ENCODE data around the gene NCEH1. TPM values are rescaled to one million over a fixed set of nuclear protein-coding genes. Genes with fewer than 3 reads are reported as not detected.

NCEH1 gene
- total RNA-seq, 4 donors from 2014 or later = 8.3 to 12.4 (median 11.0) TPM

DNA sequence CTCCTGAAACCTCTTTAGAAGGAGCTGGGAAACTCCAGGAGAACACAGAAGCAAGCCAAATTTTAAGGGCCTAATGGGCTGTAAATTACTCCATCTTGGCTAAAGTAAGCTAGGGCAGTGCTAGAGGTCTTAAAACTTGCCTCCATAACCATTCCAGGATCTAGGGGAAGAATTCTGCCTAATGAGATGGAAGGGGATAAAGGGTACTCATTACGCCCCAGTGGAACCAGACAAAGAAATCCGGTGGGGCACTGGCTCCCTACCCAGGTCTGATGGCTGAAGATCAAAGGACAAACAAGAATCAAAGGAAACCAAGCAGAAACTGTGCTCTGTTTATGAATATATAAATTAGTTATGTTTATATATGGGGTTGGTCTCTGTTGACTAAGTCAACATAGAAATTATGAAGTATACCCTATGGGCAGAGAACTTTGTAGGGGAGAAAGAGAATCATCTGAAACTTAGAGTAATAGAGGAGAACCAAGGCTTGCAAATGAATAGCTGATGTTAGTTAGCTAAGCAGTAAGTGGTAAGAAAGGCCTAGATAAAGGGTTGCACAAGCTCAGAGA is 57.8 kb downstream of the NCEH1 start:
- Histone ChIP-seq H3K9me3 (no peaks in the 10 kb centered on the region), H3K36me3 (no peaks in the 10 kb centered on the region), H3K27me3 (no peaks in the 10 kb centered on the region), H3K4me3 (replicated peaks in 1 of 3) (no peak overlapping the region), H3K27ac (no peak overlapping the region), H3K4me1 (peaks cover under 1 to 7% of the 10 kb centered on the region in 2 donors)
- intact Hi-C loops (cut with DNase I) = no loop called here
- no peak for DNase-seq
- WGBS, 2 donors = 92 to 98% methylated on average over 2 of the region's 2 CpGs
- TF ChIP-seq POLR2A (IDR thresholded peaks at IDR 0.05) = no peak
- TF ChIP-seq, protein P1, sequence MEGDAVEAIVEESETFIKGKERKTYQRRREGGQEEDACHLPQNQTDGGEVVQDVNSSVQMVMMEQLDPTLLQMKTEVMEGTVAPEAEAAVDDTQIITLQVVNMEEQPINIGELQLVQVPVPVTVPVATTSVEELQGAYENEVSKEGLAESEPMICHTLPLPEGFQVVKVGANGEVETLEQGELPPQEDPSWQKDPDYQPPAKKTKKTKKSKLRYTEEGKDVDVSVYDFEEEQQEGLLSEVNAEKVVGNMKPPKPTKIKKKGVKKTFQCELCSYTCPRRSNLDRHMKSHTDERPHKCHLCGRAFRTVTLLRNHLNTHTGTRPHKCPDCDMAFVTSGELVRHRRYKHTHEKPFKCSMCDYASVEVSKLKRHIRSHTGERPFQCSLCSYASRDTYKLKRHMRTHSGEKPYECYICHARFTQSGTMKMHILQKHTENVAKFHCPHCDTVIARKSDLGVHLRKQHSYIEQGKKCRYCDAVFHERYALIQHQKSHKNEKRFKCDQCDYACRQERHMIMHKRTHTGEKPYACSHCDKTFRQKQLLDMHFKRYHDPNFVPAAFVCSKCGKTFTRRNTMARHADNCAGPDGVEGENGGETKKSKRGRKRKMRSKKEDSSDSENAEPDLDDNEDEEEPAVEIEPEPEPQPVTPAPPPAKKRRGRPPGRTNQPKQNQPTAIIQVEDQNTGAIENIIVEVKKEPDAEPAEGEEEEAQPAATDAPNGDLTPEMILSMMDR (IDR thresholded peaks at IDR 0.05) = no peak

DNA sequence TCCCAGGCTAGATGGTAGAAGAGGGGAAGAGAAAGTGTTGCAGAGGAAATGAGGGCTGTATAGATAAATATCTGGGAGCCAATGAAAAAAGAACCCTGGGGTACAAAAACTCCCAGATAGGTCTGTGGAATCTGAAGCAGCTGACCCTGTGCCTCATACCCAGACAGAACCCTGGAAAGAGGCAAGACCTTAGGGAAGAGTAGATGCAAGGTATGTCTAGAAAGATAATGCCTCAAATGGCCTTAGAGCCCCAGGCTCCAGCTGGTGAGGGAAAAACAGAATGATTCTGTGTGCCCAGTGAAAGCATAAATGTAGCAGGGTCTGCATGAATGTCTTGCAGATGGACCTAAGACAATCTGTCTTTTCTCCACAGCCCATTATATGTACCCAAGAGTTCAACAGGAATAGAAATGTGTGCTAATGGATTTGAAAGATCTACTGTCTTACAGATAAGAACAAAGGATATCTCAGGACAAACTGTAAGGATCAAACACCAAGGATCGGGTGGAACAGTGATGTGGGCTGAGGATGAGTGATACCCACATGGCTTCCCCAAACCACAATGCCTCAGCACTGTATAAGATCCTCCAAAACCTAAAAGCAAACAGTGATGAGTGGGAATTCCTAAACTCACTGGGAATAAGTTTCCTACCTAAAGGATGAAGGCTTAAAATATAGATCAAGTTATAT is 58.8 kb downstream of the NCEH1 start:
- no peak for TF ChIP-seq POLR2A (IDR thresholded peaks at IDR 0.05)
- TF ChIP-seq, protein P1 (IDR thresholded peaks at IDR 0.05) = no peak
- intact Hi-C loops (cut with DNase I) = no loop called here
- peaks cover 4 to 13% of the 10 kb centered on the region in 2 donors for H3K4me1 ChIP-seq
- 0 to 28% methylated on average over 1 of the region's 1 CpG for WGBS, 2 donors
- H3K4me3 ChIP-seq (replicated peaks in 1 of 3) = no peak overlapping the region
- H3K9me3 ChIP-seq = no peaks in the 10 kb centered on the region
- no peaks in the 10 kb centered on the region for H3K27me3 ChIP-seq
- DNase-seq = no peak
- H3K36me3 ChIP-seq = no peaks in the 10 kb centered on the region
- no peak overlapping the region for H3K27ac ChIP-seq

DNA sequence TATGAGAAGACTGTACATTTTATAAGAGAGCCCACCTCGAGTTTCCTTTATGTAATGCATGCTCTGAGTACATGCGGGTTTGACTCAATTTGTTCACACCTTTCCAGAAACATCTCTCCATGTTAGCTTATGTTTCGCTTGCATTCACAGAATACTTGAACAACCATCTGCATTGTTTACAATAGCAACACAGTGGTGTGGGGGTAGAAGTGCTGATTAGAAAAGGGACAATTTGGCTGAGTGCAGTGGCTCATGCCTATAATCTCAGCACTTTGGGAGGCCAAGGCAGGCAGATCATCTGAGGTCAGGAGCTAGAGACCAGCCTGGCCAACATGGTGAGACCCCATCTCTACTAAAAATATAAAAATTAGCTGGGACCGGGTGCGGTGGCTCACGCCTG is 60.9 kb downstream of the NCEH1 start:
- no peak for DNase-seq
- intact Hi-C loops (cut with DNase I) = no loop called here
- WGBS, 2 donors = 87 to 97% methylated on average over 6 of the region's 6 CpGs
- Histone ChIP-seq H3K36me3 (no peaks in the 10 kb centered on the region), H3K9me3 (no peaks in the 10 kb centered on the region), H3K27me3 (no peaks in the 10 kb centered on the region), H3K4me3 (replicated peaks in 1 of 3) (no peak overlapping the region), H3K27ac (no peak overlapping the region), H3K4me1 (peaks cover 9 to 23% of the 10 kb centered on the region in 2 donors)
- TF ChIP-seq, protein P1 (IDR thresholded peaks at IDR 0.05) = no peak
- TF ChIP-seq POLR2A (IDR thresholded peaks at IDR 0.05) = no peak

DNA sequence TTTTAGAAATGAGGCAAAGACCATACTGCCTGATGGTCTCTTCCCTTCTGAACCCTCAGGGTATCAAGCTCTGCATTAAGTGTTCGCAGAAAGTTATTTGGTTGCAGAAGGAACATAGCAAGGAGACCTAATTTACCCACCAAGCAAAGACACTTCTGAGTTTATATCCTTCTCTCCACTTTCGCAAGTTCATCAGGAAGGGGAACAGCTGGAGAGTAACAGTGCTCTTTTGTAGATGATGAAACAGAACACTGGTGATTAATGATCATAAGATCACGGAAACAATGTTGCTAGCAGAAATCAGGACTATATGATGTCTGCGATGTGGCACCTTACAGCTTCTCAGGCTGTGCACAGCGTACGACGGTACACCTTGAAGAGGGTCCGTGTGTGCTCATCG is 62.1 kb downstream of the NCEH1 start:
- peaks cover 9 to 23% of the 10 kb centered on the region in 2 donors for H3K4me1 ChIP-seq
- no peak overlapping the region for H3K27ac ChIP-seq
- TF ChIP-seq, protein P1 (IDR thresholded peaks at IDR 0.05) = no peak
- TF ChIP-seq POLR2A (IDR thresholded peaks at IDR 0.05) = no peak
- intact Hi-C loops (cut with DNase I) = no loop called here
- DNase-seq = no peak
- H3K36me3 ChIP-seq = no peaks in the 10 kb centered on the region
- H3K27me3 ChIP-seq = no peaks in the 10 kb centered on the region
- H3K9me3 ChIP-seq = no peaks in the 10 kb centered on the region
- H3K4me3 ChIP-seq (replicated peaks in 1 of 3) = no peak overlapping the region
- WGBS, 2 donors = 95 to 97% methylated on average over 9 of the region's 9 CpGs

DNA sequence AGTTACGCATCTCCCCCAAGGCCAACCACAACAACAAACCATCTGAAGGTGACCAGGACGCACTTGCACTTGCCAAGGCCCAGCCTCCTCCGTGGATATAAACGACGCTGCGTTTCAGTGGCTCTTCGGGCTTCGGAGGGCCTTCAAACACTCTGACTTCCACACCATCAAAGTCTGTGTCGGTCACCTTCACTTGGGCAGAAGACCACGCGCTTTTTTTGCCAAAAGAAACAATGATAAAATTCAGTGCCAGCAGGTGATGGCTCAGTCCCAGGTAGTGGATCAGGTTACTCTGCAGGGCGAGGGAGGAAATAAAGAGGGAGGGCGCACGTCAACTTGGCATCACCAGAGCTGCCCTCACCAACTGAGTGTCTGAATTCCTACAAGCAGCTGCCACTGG is 63.0 kb downstream of the NCEH1 start:
- Histone ChIP-seq H3K4me1 (peaks cover 9 to 23% of the 10 kb centered on the region in 2 donors), H3K9me3 (no peaks in the 10 kb centered on the region), H3K36me3 (no peaks in the 10 kb centered on the region), H3K4me3 (replicated peaks in 1 of 3) (no peak overlapping the region), H3K27me3 (no peaks in the 10 kb centered on the region), H3K27ac (peak overlapping the region in 1 of 3 donors; percentile 26)
- intact Hi-C loops (cut with DNase I) = no loop called here
- TF ChIP-seq, protein P1 (IDR thresholded peaks at IDR 0.05) = no peak
- no peak for TF ChIP-seq POLR2A (IDR thresholded peaks at IDR 0.05)
- peak; percentile 76 to 86 for DNase-seq
- WGBS, 2 donors = 69 to 73% methylated on average over 14 of the region's 14 CpGs

Data from thyroid gland (tissue), 4 donors.